GM04503 (cell line): ENCODE data around the gene ACP4.
"Not testable (repeated sequence)": the region's sequence is repeated elsewhere in the genome, so short reads cannot be mapped to it uniquely, and the experiment has no call there.

Experiments used
- DNase-seq: peaks from one replicate; pipeline ENCODE4 v3.0.0-alpha.2; 2012; ENCODE audit warnings: low read depth

Gene ACP4

GRCh38 chr19:50777261-50777660 lies 13.0 kb upstream of the ACP4 start:
- DNase-seq: no peak

GRCh38 chr19:50777830-50778303 lies 12.3 kb upstream of the ACP4 start:
- no peak for DNase-seq

- DNase-seq: no peak
Measured at GRCh38 chr19:50778906-50779430, 11.2 kb upstream of the ACP4 start.

- no peak for DNase-seq
Measured at GRCh38 chr19:50779504-50780457, 10.4 kb upstream of the ACP4 start.

GRCh38 chr19:50780753-50781435 lies 9.3 kb upstream of the ACP4 start:
- DNase-seq: no peak

GRCh38 chr19:50783848-50784152 lies 6.4 kb upstream of the ACP4 start:
- DNase-seq: not testable (repeated sequence)

GRCh38 chr19:50784710-50785109 lies 5.5 kb upstream of the ACP4 start:
- DNase-seq: no peak

GRCh38 chr19:50785329-50785728 lies 4.9 kb upstream of the ACP4 start:
- DNase-seq: no peak

GRCh38 chr19:50790922-50791467 lies 780 bp downstream of the ACP4 start:
- no peak for DNase-seq

GRCh38 chr19:50791594-50792271 lies 1.5 kb downstream of the ACP4 start:
- no peak for DNase-seq

GRCh38 chr19:50792272-50793250 lies 2.3 kb downstream of the ACP4 start:
- no peak for DNase-seq

GRCh38 chr19:50793558-50794065 lies 3.4 kb downstream of the ACP4 start:
- DNase-seq: no peak

- no peak for DNase-seq
Measured at GRCh38 chr19:50794074-50794875, 4.1 kb downstream of the ACP4 start.

- DNase-seq: no peak
Measured at GRCh38 chr19:50794876-50795663, 4.9 kb downstream of the ACP4 start.

- no peak for DNase-seq
Measured at GRCh38 chr19:50795664-50796073, 5.5 kb downstream of the ACP4 start.

GRCh38 chr19:50796128-50796633 lies 6.0 kb downstream of the ACP4 start:
- no peak for DNase-seq

- no peak for DNase-seq
Measured at GRCh38 chr19:50796634-50797428, 6.6 kb downstream of the ACP4 start.

- DNase-seq: no peak
Measured at GRCh38 chr19:50797429-50797780, 7.2 kb downstream of the ACP4 start.
